SU-DHL-6 (cell line): ENCODE data around the gene EEF2.
"Not testable (repeated sequence)": the region's sequence is repeated elsewhere in the genome, so short reads cannot be mapped to it uniquely, and the experiment has no call there.

ENCODE experiments used
- H2AFZ ChIP-seq: fragments of 200-600 bp; sonication (generic); 2 replicates; pipeline ENCODE4 v1.6.1; 2014; ENCODE audit warnings: low read depth, mild to moderate bottlenecking, moderate library complexity, mixed read lengths, antibody characterized with exemption, low read length; ENCODE audit not compliant: severe bottlenecking
- H3F3A ChIP-seq: fragments of 200-600 bp; shearing (Covaris generic); 2 replicates; pipeline ENCODE4 v1.6.0; 2016; ENCODE audit warnings: antibody characterized with exemption, mild to moderate bottlenecking; ENCODE audit not compliant: insufficient read depth
- H3K27ac ChIP-seq: fragments of 200-600 bp; sonication (generic); 2 replicates; pipeline ENCODE4 v1.5.1; 2016; ENCODE audit warnings: low read depth, mild to moderate bottlenecking, low read length, moderate library complexity, mixed read lengths
- H3K27me3 ChIP-seq: fragments of 200-600 bp; sonication (generic), shearing (Covaris generic); 2 replicates; pipeline ENCODE4 v1.6.0; 2014; ENCODE audit warnings: mild to moderate bottlenecking, low read length
- H3K36me3 ChIP-seq: fragments of 200-600 bp; sonication (generic); 2 replicates; pipeline ENCODE4 v1.6.1; 2014; ENCODE audit warnings: mild to moderate bottlenecking, low read length, mixed read lengths
- H3K4me2 ChIP-seq: fragments of 300-600, 200-600 bp; shearing (Covaris generic), sonication (generic); 2 replicates; pipeline ENCODE4 v1.6.0; 2014; ENCODE audit warnings: low read length, low read depth, mild to moderate bottlenecking; ENCODE audit not compliant: poor library complexity, severe bottlenecking
- H3K4me3 ChIP-seq: fragments of 200-600 bp; sonication (generic); 2 replicates; pipeline ENCODE4 v1.5.1; 2014; ENCODE audit warnings: antibody characterized with exemption, low read length, mild to moderate bottlenecking, mixed read lengths; ENCODE audit not compliant: insufficient read depth, poor library complexity, severe bottlenecking
- H3K79me2 ChIP-seq: fragments of 200-600 bp; sonication (generic); 2 replicates; pipeline ENCODE4 v1.6.1; 2014; ENCODE audit warnings: mild to moderate bottlenecking, low read length, moderate library complexity; ENCODE audit not compliant: insufficient read depth
- H3K9ac ChIP-seq: fragments of 200-600 bp; sonication (generic); 2 replicates; pipeline ENCODE4 v1.7.0; 2014; ENCODE audit warnings: mild to moderate bottlenecking, low read length
- H3K9me2 ChIP-seq: fragments of 200-600 bp; sonication (generic); replicated peaks from 2 replicates; pipeline ENCODE4 v1.6.1; 2014; ENCODE audit warnings: low read length; ENCODE audit not compliant: insufficient read depth
- H3K9me3 ChIP-seq: fragments of 200-600 bp; sonication (generic); 2 replicates; pipeline ENCODE4 v1.6.1; 2014; ENCODE audit warnings: low read length, mixed read lengths; ENCODE audit not compliant: insufficient read depth
- H4K20me1 ChIP-seq: fragments of 200-600 bp; sonication (generic); 2 replicates; pipeline ENCODE4 v1.6.1; 2014; ENCODE audit warnings: low read depth, mild to moderate bottlenecking, antibody characterized with exemption, low read length, moderate library complexity, mixed read lengths
- CTCF ChIP-seq: fragments of 200-600 bp; sonication (generic); IDR thresholded peaks from one replicate; pipeline ENCODE4 v1.5.1; 2017; ENCODE audit warnings: antibody characterized with exemption, mild to moderate bottlenecking, low read length, moderate library complexity; ENCODE audit not compliant: insufficient read depth, poor library complexity, severe bottlenecking
- EZH2phosphoT487 ChIP-seq: fragments of 200-600 bp; sonication (generic), shearing (Covaris generic); conservative IDR thresholded peaks from 2 replicates; pipeline ENCODE4 v1.6.1; 2018; ENCODE audit warnings: mild to moderate bottlenecking, antibody characterized with exemption, low read length, moderate library complexity, mixed read lengths

The EEF2 gene

DNA sequence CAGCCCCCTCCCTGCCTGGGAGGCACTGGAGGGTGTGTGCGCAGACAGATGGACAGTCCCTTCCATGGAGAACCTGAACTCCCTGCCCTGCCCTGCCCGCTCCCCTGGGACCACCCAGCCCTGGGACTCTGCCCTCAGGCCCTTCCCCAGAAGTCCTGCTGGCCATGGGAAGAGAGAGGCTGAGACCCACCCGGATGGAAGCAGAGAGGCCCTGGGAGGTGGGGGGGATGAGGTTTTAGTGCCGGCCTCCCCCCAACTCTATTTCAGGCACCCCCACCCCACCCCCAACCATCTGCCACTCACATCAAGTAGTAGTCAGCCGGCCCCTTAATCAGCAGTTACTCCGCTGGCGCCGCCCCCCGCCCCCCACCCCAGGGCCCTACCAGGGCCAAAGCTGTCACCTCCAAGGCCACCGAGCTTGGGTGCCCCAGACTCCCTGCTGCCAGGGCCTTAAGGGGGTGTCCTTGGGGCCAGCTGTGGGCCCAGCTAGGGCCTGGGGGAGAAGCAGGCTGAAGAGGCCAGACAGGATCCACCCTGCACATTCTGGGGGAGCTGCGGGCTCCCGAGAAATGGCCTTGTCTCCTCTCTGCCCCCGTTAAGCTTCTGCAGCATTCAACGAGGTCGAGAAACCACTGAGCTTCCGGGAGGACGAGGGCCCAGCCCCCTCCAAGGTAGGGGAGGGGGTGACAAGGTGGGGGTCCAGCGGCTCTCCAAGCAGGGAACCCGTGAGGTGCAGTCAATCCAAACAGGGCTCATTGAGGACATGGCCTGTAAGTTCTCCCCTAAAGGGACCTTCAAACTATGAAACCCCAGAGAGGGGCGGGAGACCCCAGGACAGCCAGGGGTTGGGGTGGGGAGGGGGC is 35.0 kb downstream of the EEF2 start:
- H3K27ac ChIP-seq = no peak overlapping the region
- H3K9ac ChIP-seq = no peak overlapping the region
- H3K4me3 ChIP-seq = no peak overlapping the region
- H3K27me3 ChIP-seq = no peaks in the 10 kb centered on the region
- no peaks in the 10 kb centered on the region for H3K9me3 ChIP-seq
- no peaks in the 10 kb centered on the region for H3K9me2 ChIP-seq
- TF ChIP-seq CTCF (no peak), EZH2phosphoT487 (no peak)
- H3K4me2 ChIP-seq = no peak overlapping the region
- H3F3A ChIP-seq = no peaks in the 10 kb centered on the region
- H2AFZ ChIP-seq = no peak overlapping the region
- no peaks in the 10 kb centered on the region for H3K79me2 ChIP-seq
- H3K36me3 ChIP-seq = no peaks in the 10 kb centered on the region
- no peaks in the 10 kb centered on the region for H4K20me1 ChIP-seq

- H3K27ac ChIP-seq = no peak overlapping the region
- no peak overlapping the region for H3K4me3 ChIP-seq
- no peak for TF ChIP-seq CTCF
- TF ChIP-seq EZH2phosphoT487 = no peak
Observed at GRCh38 chr19:3949294-3949693, 36.0 kb downstream of the EEF2 start.

DNA sequence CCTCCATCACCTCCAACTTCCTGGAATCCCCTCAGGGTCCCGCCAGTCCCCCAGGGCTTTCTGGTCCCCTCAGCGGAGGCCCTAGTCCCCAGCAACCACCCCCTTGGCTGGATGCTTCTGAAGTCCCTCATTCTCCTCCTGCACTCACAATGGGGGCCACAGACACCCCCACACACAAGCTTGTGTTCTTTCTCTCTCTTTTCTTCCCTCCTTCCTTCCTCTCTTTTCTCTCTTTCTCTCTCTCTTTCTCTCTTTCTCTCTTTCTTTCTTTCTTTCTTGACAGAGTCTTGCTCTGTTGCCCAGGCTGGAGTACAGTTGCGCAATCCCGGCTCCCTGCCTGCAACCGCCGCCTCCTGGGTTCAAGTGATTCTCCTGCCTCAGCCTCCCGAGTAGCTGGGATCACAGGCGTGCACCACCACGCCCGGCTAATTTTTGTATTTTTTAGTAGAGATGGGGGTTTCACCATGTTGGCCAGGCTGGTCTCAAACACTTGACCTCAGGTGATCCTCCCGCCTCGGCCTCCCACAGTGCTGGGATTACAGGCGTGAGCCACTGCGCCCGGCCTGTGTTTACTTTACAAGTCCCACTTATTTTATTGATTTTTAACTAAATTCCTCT is 37.8 kb downstream of the EEF2 start:
- not testable (repeated sequence) for H2AFZ ChIP-seq, H3K4me2 ChIP-seq, H3K79me2 ChIP-seq, H3K27ac ChIP-seq, H3K36me3 ChIP-seq, H4K20me1 ChIP-seq, H3K9ac ChIP-seq, H3F3A ChIP-seq, H3K27me3 ChIP-seq, H3K9me2 ChIP-seq, H3K4me3 ChIP-seq, H3K9me3 ChIP-seq

More at GRCh38 chr19:3949294-3949693, 36.0 kb downstream of the EEF2 start:
- Histone ChIP-seq H3K4me2 (no peak overlapping the region), H3K79me2 (no peaks in the 10 kb centered on the region), H3K36me3 (no peaks in the 10 kb centered on the region), H3K27me3 (no peaks in the 10 kb centered on the region), H3K9me2 (no peaks in the 10 kb centered on the region), H3F3A (no peaks in the 10 kb centered on the region), H3K9ac (no peak overlapping the region), H2AFZ (no peak overlapping the region), H3K9me3 (no peaks in the 10 kb centered on the region), H4K20me1 (no peaks in the 10 kb centered on the region)

DNA sequence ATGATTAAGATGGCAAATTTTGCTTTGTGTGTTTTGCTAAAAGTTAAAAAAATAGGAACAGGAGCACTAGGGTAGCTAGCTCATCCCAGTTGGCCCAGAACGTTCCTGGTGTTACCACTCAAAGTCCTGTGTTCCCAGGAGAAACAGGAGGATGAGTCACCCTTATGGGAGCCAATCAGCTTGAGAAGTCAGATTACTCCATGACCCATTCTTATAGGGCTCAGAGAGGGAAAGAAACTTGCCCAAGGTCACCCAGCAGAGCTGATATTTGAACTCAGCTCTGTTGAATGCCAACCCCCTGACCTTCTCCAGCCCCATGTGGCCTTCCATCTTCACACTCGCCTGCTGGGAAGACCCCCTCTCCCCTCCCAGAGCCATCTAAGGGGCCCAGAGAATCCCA is 39.4 kb downstream of the EEF2 start:
- H3K9ac ChIP-seq = no peak overlapping the region
- H2AFZ ChIP-seq = no peak overlapping the region
- no peaks in the 10 kb centered on the region for H3K27me3 ChIP-seq
- no peaks in the 10 kb centered on the region for H4K20me1 ChIP-seq
- H3K4me2 ChIP-seq = no peak overlapping the region
- no peaks in the 10 kb centered on the region for H3K79me2 ChIP-seq
- H3K27ac ChIP-seq = no peak overlapping the region
- no peak overlapping the region for H3K4me3 ChIP-seq
- TF ChIP-seq CTCF = no peak
- no peak for TF ChIP-seq EZH2phosphoT487
- no peaks in the 10 kb centered on the region for H3K36me3 ChIP-seq
- no peaks in the 10 kb centered on the region for H3F3A ChIP-seq
- H3K9me3 ChIP-seq = no peaks in the 10 kb centered on the region
- H3K9me2 ChIP-seq = no peaks in the 10 kb centered on the region
